HCT116 (cell line): Measurements from ENCODE around the gene TADA2B. TPM values are rescaled to one million over a fixed set of nuclear protein-coding genes. Genes with fewer than 3 reads are reported as not detected.
A peak's percentile ranks its signal among the peaks of the same experiment; 100 is the strongest.

Experiments used
- ATAC-seq: fragments of 200-7000 bp; cut with Tn5 transposase; 2 replicates; pipeline ENCODE4 v1.9.1; 2020; ENCODE audit warnings: mild to moderate bottlenecking, moderate library complexity
- BruUV-seq: library from RNA; stranded (reverse); fragments of 400-500 nt; replicated peaks from 2 replicates; lab custom pipeline; 2021; lab: Mats Ljungman, UMichigan
- CTCF ChIA-PET: fragments of 300-600 bp; sonication (Branson Sonifier 250); formaldehyde crosslinking; loops from one replicate; lab custom pipeline; 2021; ENCODE audit warnings: antibody characterized with exemption; lab: Charles Lee
- POLR2A ChIA-PET: fragments of 300-600, 350-600 bp; sonication (Branson Sonifier 250); formaldehyde crosslinking; loops from one replicate; lab custom pipeline; 2021; ENCODE audit warnings: antibody characterized with exemption; lab: Charles Lee
- RAD21 ChIA-PET, 2 experiments: fragments of 300-600 bp; sonication (Branson Sonifier 250); formaldehyde crosslinking; loops; one replicate each; lab custom pipeline; 2023; ENCODE audit warnings: low total read pairs in 2 of 2; ENCODE audit not compliant: uncharacterized antibody in 2 of 2, unreplicated experiment in 2 of 2, low non-redundant PET in 1 of 2; lab: Charles Lee
- DNase-seq: peaks from one replicate; pipeline ENCODE4 v3.0.0-alpha.2; 2010; ENCODE audit warnings: low read depth, low spot score
- H2AFZ ChIP-seq: fragments of 200-600 bp; shearing (Covaris generic), sonication (generic); 2 replicates; pipeline ENCODE4 v1.6.1; 2017; ENCODE audit warnings: low read depth, mixed run types, mixed read lengths, antibody characterized with exemption, low read length; ENCODE audit not compliant: poor library complexity, severe bottlenecking
- H3K27ac ChIP-seq: 2 replicates; pipeline ENCODE4 v1.5.1; 2012; ENCODE audit warnings: low read depth, low read length
- H3K27me3 ChIP-seq: fragments of 200-600 bp; sonication (generic); 2 replicates; pipeline ENCODE4 v1.6.1; 2016; ENCODE audit warnings: mixed run types, low read length, mixed read lengths; ENCODE audit not compliant: insufficient read depth
- H3K36me3 ChIP-seq, 2 experiments: fragments of 200-500 bp in 1 of 2; fragments of 200-600 bp in 1 of 2; sonication (Bioruptor generic) in 1 of 2; sonication (generic) in 1 of 2; 2 replicates each; pipeline versions ENCODE4 v1.5.1 to v1.6.1; 2014 to 2016; ENCODE audit warnings: low read length in 2 of 2, inconsistent platforms in 1 of 2, mixed read lengths in 1 of 2, mixed run types in 1 of 2; ENCODE audit not compliant: insufficient read depth in 2 of 2, control insufficient read depth in 1 of 2
- H3K4me1 ChIP-seq, 2 experiments: fragments of 200-600 bp in 1 of 2; sonication (generic) in 1 of 2; 2 replicates each; pipeline versions ENCODE4 v1.5.1 to v1.6.1; 2012 to 2017; ENCODE audit warnings: low read length in 2 of 2, inconsistent platforms in 1 of 2, mild to moderate bottlenecking in 1 of 2, mixed read lengths in 1 of 2, mixed run types in 1 of 2, moderate library complexity in 1 of 2; ENCODE audit not compliant: insufficient read depth in 2 of 2, control insufficient read depth in 1 of 2
- H3K4me2 ChIP-seq: fragments of 200-600 bp; sonication (generic); 2 replicates; pipeline ENCODE4 v1.6.1; 2017; ENCODE audit warnings: mixed run types, low read length, mixed read lengths
- H3K4me3 ChIP-seq, 2 experiments: fragments of 200-600 bp in 1 of 2; sonication (generic) in 1 of 2; replicated peaks in 1 of 2; 2 replicates each; pipeline ENCODE4 v1.5.1; 2011 to 2016; ENCODE audit warnings: low read length in 2 of 2, control low read depth in 1 of 2, low read depth in 1 of 2, mild to moderate bottlenecking in 1 of 2, mixed read lengths in 1 of 2, mixed run types in 1 of 2
- H3K79me2 ChIP-seq: fragments of 200-600 bp; sonication (generic); 2 replicates; pipeline ENCODE4 v1.6.1; 2017; ENCODE audit warnings: mild to moderate bottlenecking, mixed run types, low read length, moderate library complexity, mixed read lengths; ENCODE audit not compliant: insufficient read depth
- H3K9ac ChIP-seq: fragments of 200-600 bp; sonication (generic); 2 replicates; pipeline ENCODE4 v1.6.1; 2016; ENCODE audit warnings: low read length, mixed read lengths
- H3K9me2 ChIP-seq: fragments of 200-600 bp; sonication (generic), shearing (Covaris generic); 2 replicates; pipeline ENCODE4 v1.6.1; 2017; ENCODE audit warnings: mixed run types, mild to moderate bottlenecking, moderate library complexity; ENCODE audit not compliant: insufficient read depth
- H3K9me3 ChIP-seq, 2 experiments: fragments of 200-500 bp in 1 of 2; fragments of 200-600 bp in 1 of 2; sonication (Bioruptor generic) in 1 of 2; sonication (generic) in 1 of 2; 2 replicates each; pipeline ENCODE4 v1.6.1; 2014 to 2017; ENCODE audit warnings: low read length in 2 of 2, mixed read lengths in 2 of 2, inconsistent platforms in 1 of 2, low read depth in 1 of 2, mild to moderate bottlenecking in 1 of 2, mixed run types in 1 of 2, moderate library complexity in 1 of 2; ENCODE audit not compliant: control insufficient read depth in 1 of 2, insufficient read depth in 1 of 2
- H4K20me1 ChIP-seq: fragments of 200-600 bp; sonication (generic), shearing (Covaris generic); 2 replicates; pipeline ENCODE4 v1.6.1; 2017; ENCODE audit warnings: mixed run types, mild to moderate bottlenecking, moderate library complexity; ENCODE audit not compliant: insufficient read depth
- CEBPB ChIP-seq: IDR thresholded peaks from 2 replicates; pipeline ENCODE4 v1.6.1; 2012; ENCODE audit warnings: low read depth
- FOSL1 ChIP-seq: IDR thresholded peaks from 2 replicates; pipeline ENCODE4 v1.6.1; 2012; ENCODE audit warnings: low read depth
- JUND ChIP-seq: IDR thresholded peaks from 2 replicates; pipeline ENCODE4 v1.6.1; 2012
- MAX ChIP-seq: IDR thresholded peaks from 2 replicates; pipeline ENCODE4 v1.6.1; 2012
- RAD21 ChIP-seq: IDR thresholded peaks from 2 replicates; pipeline ENCODE4 v1.6.1; 2012; ENCODE audit warnings: low read depth, mild to moderate bottlenecking
- SP1 ChIP-seq: IDR thresholded peaks from 2 replicates; pipeline ENCODE4 v1.6.1; 2012; ENCODE audit warnings: low read depth
- SRF ChIP-seq: IDR thresholded peaks from 2 replicates; pipeline ENCODE4 v1.6.1; 2012; ENCODE audit warnings: low read depth
- ZFX ChIP-seq: fragments of 450-650 bp; IDR thresholded peaks from 2 replicates; pipeline ENCODE4 v1.6.1; 2017
- ZNF274 ChIP-seq: fragments of 200-500 bp; sonication (Bioruptor generic); IDR thresholded peaks from 2 replicates; pipeline ENCODE4 v1.6.1; 2014; ENCODE audit warnings: mild to moderate bottlenecking, low read depth, low read length, inconsistent platforms
- intact Hi-C: fragments of 100-400 bp; cut with micrococcal nuclease; formaldehyde crosslinking; loops from 2 replicates; pipeline ENCODE4 v1.10.0; 2022
- total RNA-seq: library from RNA; stranded (reverse); gene quantifications from one replicate; pipeline ENCODE4 v1.2.1, GENCODE V29; 2021; ENCODE audit not compliant: unreplicated experiment

TADA2B gene
- total RNA-seq, 1 experiment from 2014 or later, result 13.4 TPM

- Histone ChIP-seq H3K4me1 (peaks cover 0 to 37% of the 10 kb centered on the region in 2 experiments; a peak in 2 of 4 replicates), H3K79me2 (peaks cover 4% of the 10 kb centered on the region; the same call in 1 of the 2 replicates)
- RAD21 ChIA-PET, result no interaction called here
These were observed 21.8 kb upstream of the TADA2B start for GRCh38 chr4:7021355-7021754.

GRCh38 chr4:7021930-7022664 lies 21.1 kb upstream of the TADA2B start:
- H3K9ac ChIP-seq, result peak overlapping the region; percentile 53
- RAD21 ChIA-PET, result no interaction called here
- no peak for DNase-seq
- H3K27me3 ChIP-seq, result no peaks in the 10 kb centered on the region
- no peaks in the 10 kb centered on the region for H3K9me2 ChIP-seq
- H3K36me3 ChIP-seq, result peaks cover 5 to 20% of the 10 kb centered on the region in 2 experiments; a peak in 3 of 4 replicates
- CTCF ChIA-PET, result interaction anchor here (0.7 kb wide), 1 partner anchor 21 kb away, joined by 3 read pairs; a partner anchor contains a TSS
- H4K20me1 ChIP-seq, result no peaks in the 10 kb centered on the region
- no peak overlapping the region for H2AFZ ChIP-seq
- BruUV-seq, result no TSS peak
- peaks cover 0 to 37% of the 10 kb centered on the region in 2 experiments; a peak in 2 of 4 replicates for H3K4me1 ChIP-seq
- intact Hi-C loops, result no loop called here
- peaks cover 4% of the 10 kb centered on the region; the same call in 1 of the 2 replicates for H3K79me2 ChIP-seq
- 0 out of 4 replicates have a peak overlapping the region, but pooled peaks of 1 of the 2 experiments have one; percentile 19 for H3K4me3 ChIP-seq
- no peaks in the 10 kb centered on the region for H3K9me3 ChIP-seq
- TF ChIP-seq SP1, result peak; percentile 9; the same call in 1 of the 2 replicates
- TF ChIP-seq MAX, result 0 out of 2 replicates have a peak, but pooled peaks have one; percentile 21
- TF ChIP-seq CEBPB, result no peak
- H3K27ac ChIP-seq, result peak overlapping the region; percentile 19; the same call in 1 of the 2 replicates
- H3K4me2 ChIP-seq, result peak overlapping the region; percentile 65
- ATAC-seq, result peak; percentile 82
- POLR2A ChIA-PET, result no interaction called here

More at GRCh38 chr4:7021355-7021754, 21.8 kb upstream of the TADA2B start:
- Histone ChIP-seq H4K20me1 (no peaks in the 10 kb centered on the region), H3K27me3 (no peaks in the 10 kb centered on the region), H3K4me3 (no peak overlapping the region), H3K4me2 (peak overlapping the region; percentile 65; the same call in 1 of the 2 replicates), H3K9me3 (no peaks in the 10 kb centered on the region), H3K27ac (no peak overlapping the region), H3K9ac (no peak overlapping the region), H3K36me3 (peaks cover 5 to 22% of the 10 kb centered on the region in 2 experiments; a peak in 3 of 4 replicates), H2AFZ (no peak overlapping the region), H3K9me2 (no peaks in the 10 kb centered on the region)
- POLR2A ChIA-PET, result no interaction called here
- intact Hi-C loops, result no loop called here
- no peak for ATAC-seq
- BruUV-seq, result no TSS peak
- no peak for DNase-seq
- TF ChIP-seq ZFX (no peak), MAX (no peak), ZNF274 (no peak), RAD21 (no peak), SRF (no peak), FOSL1 (no peak), JUND (no peak)
- CTCF ChIA-PET, result interaction anchor here (0.7 kb wide), 1 partner anchor 21 kb away, joined by 3 read pairs; a partner anchor contains a TSS
